ENCODE results near the gene KCNQ4. TPM values are rescaled to one million over a fixed set of nuclear protein-coding genes. Genes with fewer than 3 reads are reported as not detected.

KCNQ4 gene
- total and polyA plus RNA-seq, 2 donors (not counting 3 experiments of a cell fraction or from before 2014, with no cell fraction given): 0.06 to 0.07 TPM

GRCh38 chr1:40844887-40845878 lies 61.6 kb downstream of the KCNQ4 start:
- no peaks in the 10 kb centered on the region for H3K36me3 ChIP-seq (ENCODE audit: control insufficient read depth in 2 of 2, extremely low read depth in 1 of 2, insufficient read depth in 2 of 2, low read length in 2 of 2)
- no peaks in the 10 kb centered on the region for H3K9me1 ChIP-seq (replicated peaks; ENCODE audit: control insufficient read depth, extremely low read depth, insufficient read depth, low read length)
- CTCF ChIA-PET: interaction anchor here (0.6 to 3.3 kb wide), 7 partner anchors 71 to 110 kb away, joined by 3 to 20 read pairs (median 4); no protein-coding TSS in a partner anchor
- no peak overlapping the region for H3K9ac ChIP-seq (replicated peaks; ENCODE audit: extremely low read depth, insufficient read depth, low read length)
- dilution Hi-C loops (cut with MboI; ENCODE audit: extremely low pct_ligation_motif_present, low sequenced_read_pairs): no loop called here
- no peak overlapping the region for H3K27ac ChIP-seq (ENCODE audit: insufficient read depth, low read depth, low read length)
- H3K27me3 ChIP-seq (ENCODE audit: control insufficient read depth in 2 of 2, insufficient read depth in 2 of 2, low read length in 2 of 2): peaks cover 28 to 34% of the 10 kb centered on the region in 2 experiments
- no peaks in the 10 kb centered on the region for H4K20me1 ChIP-seq (replicated peaks; ENCODE audit: control insufficient read depth, extremely low read depth, insufficient read depth, low read length)
- intact Hi-C loops (cut with micrococcal nuclease): loop anchor here (5.0 kb wide), 3 partner anchors 153 to 277 kb away; partner anchors contain the start of genes NFYC and RIMS3
- peaks cover 13% of the 10 kb centered on the region for H3K4me1 ChIP-seq (ENCODE audit: control insufficient read depth, extremely low read depth, insufficient read depth, low read length)
- DNase-seq (ENCODE audit: low read depth, low spot score) (no peak), FAIRE-seq (no peak)
- POLR2A ChIA-PET: no interaction called here
- H3K4me3 ChIP-seq (replicated peaks in 1 of 3; ENCODE audit: insufficient read depth in 1 of 3, low read depth in 1 of 3, low read length in 3 of 3): no peak overlapping the region
- no TSS peak for BruUV-seq (replicated peaks)
- peaks cover 2% of the 10 kb centered on the region for H3K9me3 ChIP-seq (replicated peaks; ENCODE audit: control insufficient read depth, insufficient read depth, low read length)
- no peak for TF ChIP-seq FOS (IDR thresholded peaks at IDR 0.05; ENCODE audit: borderline replicate concordance, insufficient read depth, low read length)
- no peak for TF ChIP-seq JUN (IDR thresholded peaks at IDR 0.05; ENCODE audit: borderline replicate concordance, insufficient read depth, insufficient read length, low read depth)
- no peak for TF ChIP-seq EZH2 (IDR thresholded peaks at IDR 0.05; ENCODE audit: borderline replicate concordance, low read depth, low read length, severe bottlenecking)
- TF ChIP-seq GATA2 (IDR thresholded peaks at IDR 0.05; ENCODE audit: insufficient read depth, insufficient read length, low read depth, low read length): no peak
- no peak for TF ChIP-seq MAX (IDR thresholded peaks at IDR 0.05; ENCODE audit: insufficient read depth, insufficient read length)
- no peak for TF ChIP-seq CTCF (IDR thresholded peaks at IDR 0.05; ENCODE audit: extremely low read depth in 1 of 2, insufficient read depth in 1 of 2, low read depth in 1 of 2, low read length in 2 of 2)
- TF ChIP-seq POLR2AphosphoS5 (IDR thresholded peaks at IDR 0.05; ENCODE audit: insufficient read depth, low read depth, low read length): no peak
- TF ChIP-seq MYC (IDR thresholded peaks at IDR 0.05; ENCODE audit: low read depth, low read length): no peak
- no peak for TF ChIP-seq POLR2A (IDR thresholded peaks at IDR 0.05; ENCODE audit: low read depth, low read length)
- no peak overlapping the region for H2AFZ ChIP-seq (ENCODE audit: low read depth, low read length)
- no peak overlapping the region for H3K4me2 ChIP-seq (ENCODE audit: insufficient read depth, low read length)
- no peaks in the 10 kb centered on the region for H3K79me2 ChIP-seq (ENCODE audit: control insufficient read depth, insufficient read depth, low read length)
